Activated T-helper 2 cell treated with anti-CD3 and anti-CD28 coated beads, Interferon-gamma antibody, Interleukin-2, Interleukin-4, amounts not matched to agents 10 μg/mL and 5 μg/mL and 100 μg/mL, durations not matched to agents 14 hours and 24 hours and 36 hours (primary cell): ENCODE data around the gene LY6G6D. TPM values are rescaled to one million over a fixed set of nuclear protein-coding genes. Genes with fewer than 3 reads are reported as not detected.

Source experiments
- DNase-seq: peaks from one replicate; pipeline ENCODE4 v3.0.0; 2021; ENCODE audit warnings: low spot score
- H3K27ac Mint-ChIP-seq: one replicate; pipeline ENCODE4 v1.8.0; 2021; ENCODE audit warnings: mixed read lengths
- H3K27me3 Mint-ChIP-seq: one replicate; pipeline ENCODE4 v1.8.0; 2021; ENCODE audit warnings: low read depth, mixed read lengths
- H3K36me3 Mint-ChIP-seq: one replicate; pipeline ENCODE4 v1.8.0; 2021; ENCODE audit warnings: low read depth, mixed read lengths
- H3K4me1 Mint-ChIP-seq: one replicate; pipeline ENCODE4 v1.8.0; 2021; ENCODE audit warnings: low read depth, mixed read lengths
- H3K4me3 Mint-ChIP-seq: one replicate; pipeline ENCODE4 v1.8.0; 2021; ENCODE audit warnings: low read depth, mild to moderate bottlenecking, moderate library complexity, mixed read lengths
- H3K9me3 Mint-ChIP-seq: one replicate; pipeline ENCODE4 v1.8.0; 2021; ENCODE audit warnings: mixed read lengths
- intact Hi-C: fragments of 100-400 bp; cut with micrococcal nuclease; formaldehyde crosslinking; loops from one replicate; pipeline ENCODE4 v1.15.1; 2023
- total RNA-seq: library from RNA; stranded (reverse); gene quantifications from 2 replicates; pipeline ENCODE4 v1.2.3, GENCODE V29; 2022

The LY6G6D gene
- total RNA-seq, 1 donor from 2014 or later: not detected

- Mint-ChIP-seq H3K36me3 (peaks cover 34% of the 10 kb centered on the region), H3K4me1 (peaks cover 12% of the 10 kb centered on the region)
These were observed 28.7 kb upstream of the LY6G6D start for GRCh38 chr6:31686483-31686882.

GRCh38 chr6:31687321-31687720 lies 27.8 kb upstream of the LY6G6D start:
- Mint-ChIP-seq H3K27ac (no peak overlapping the region), H3K4me1 (peaks cover 10% of the 10 kb centered on the region), H3K36me3 (peaks cover 37% of the 10 kb centered on the region), H3K9me3 (no peaks in the 10 kb centered on the region), H3K4me3 (no peak overlapping the region), H3K27me3 (no peaks in the 10 kb centered on the region)
- no peak for DNase-seq
- intact Hi-C loops: loop anchor here (10.0 kb wide), 1 partner anchor 267 kb away; the partner anchor contains the start of genes NELFE and SKIC2

More at GRCh38 chr6:31686483-31686882, 28.7 kb upstream of the LY6G6D start:
- DNase-seq: no peak
- Mint-ChIP-seq H3K4me3 (no peak overlapping the region), H3K9me3 (no peaks in the 10 kb centered on the region), H3K27me3 (no peaks in the 10 kb centered on the region), H3K27ac (peak overlapping the region; percentile 13)
- intact Hi-C loops: loop anchor here (10.0 kb wide), 1 partner anchor 268 kb away; the partner anchor contains the start of genes NELFE and SKIC2

- H3K27ac Mint-ChIP-seq: no peak overlapping the region
- no peak for DNase-seq
- intact Hi-C loops: loop anchor here (10.0 kb wide), 1 partner anchor 267 kb away; the partner anchor contains the start of genes NELFE and SKIC2
- H3K27me3 Mint-ChIP-seq: no peaks in the 10 kb centered on the region
- H3K36me3 Mint-ChIP-seq: peaks cover 44% of the 10 kb centered on the region
- no peaks in the 10 kb centered on the region for H3K9me3 Mint-ChIP-seq
- no peak overlapping the region for H3K4me3 Mint-ChIP-seq
- peaks cover 10% of the 10 kb centered on the region for H3K4me1 Mint-ChIP-seq
These were observed 27.1 kb upstream of the LY6G6D start for GRCh38 chr6:31687860-31688693.

- H3K36me3 Mint-ChIP-seq: peaks cover 50% of the 10 kb centered on the region
- H3K27ac Mint-ChIP-seq: no peak overlapping the region
- H3K4me3 Mint-ChIP-seq: no peak overlapping the region
- H3K4me1 Mint-ChIP-seq: peaks cover 10% of the 10 kb centered on the region
- no peaks in the 10 kb centered on the region for H3K9me3 Mint-ChIP-seq
- no peak for DNase-seq
- no peaks in the 10 kb centered on the region for H3K27me3 Mint-ChIP-seq
- intact Hi-C loops: loop anchor here (10.0 kb wide), 1 partner anchor 265 kb away; the partner anchor contains the start of genes NELFE and SKIC2
These were observed 25.7 kb upstream of the LY6G6D start for GRCh38 chr6:31689249-31690110.

- DNase-seq: no peak
- Mint-ChIP-seq H3K4me3 (no peak overlapping the region), H3K9me3 (no peaks in the 10 kb centered on the region), H3K36me3 (peaks cover 57% of the 10 kb centered on the region), H3K27me3 (no peaks in the 10 kb centered on the region), H3K4me1 (peaks cover 10% of the 10 kb centered on the region), H3K27ac (no peak overlapping the region)
- intact Hi-C loops: no loop called here
These were observed 24.7 kb upstream of the LY6G6D start for GRCh38 chr6:31690231-31691077.

GRCh38 chr6:31691078-31691463 lies 24.1 kb upstream of the LY6G6D start:
- no peak for DNase-seq
- intact Hi-C loops: no loop called here
- H3K4me1 Mint-ChIP-seq: peaks cover 10% of the 10 kb centered on the region

GRCh38 chr6:31691564-31692108 lies 23.5 kb upstream of the LY6G6D start:
- Mint-ChIP-seq H3K4me1 (peaks cover 10% of the 10 kb centered on the region), H3K4me3 (no peak overlapping the region), H3K27ac (no peak overlapping the region), H3K27me3 (no peaks in the 10 kb centered on the region), H3K9me3 (no peaks in the 10 kb centered on the region), H3K36me3 (peaks cover 52% of the 10 kb centered on the region)
- intact Hi-C loops: no loop called here
- DNase-seq: no peak

More at GRCh38 chr6:31691078-31691463, 24.1 kb upstream of the LY6G6D start:
- Mint-ChIP-seq H3K36me3 (peaks cover 52% of the 10 kb centered on the region), H3K4me3 (no peak overlapping the region), H3K27me3 (no peaks in the 10 kb centered on the region), H3K9me3 (no peaks in the 10 kb centered on the region), H3K27ac (no peak overlapping the region)

- Mint-ChIP-seq H3K36me3 (peaks cover 55% of the 10 kb centered on the region), H3K9me3 (no peaks in the 10 kb centered on the region), H3K4me3 (no peak overlapping the region), H3K4me1 (peaks cover 11% of the 10 kb centered on the region), H3K27ac (peak overlapping the region; percentile 18), H3K27me3 (no peaks in the 10 kb centered on the region)
- intact Hi-C loops: no loop called here
- DNase-seq: no peak
These were observed 22.8 kb upstream of the LY6G6D start for GRCh38 chr6:31692353-31692752.

- peaks cover 55% of the 10 kb centered on the region for H3K36me3 Mint-ChIP-seq
- H3K9me3 Mint-ChIP-seq: no peaks in the 10 kb centered on the region
- H3K27me3 Mint-ChIP-seq: no peaks in the 10 kb centered on the region
- H3K27ac Mint-ChIP-seq: no peak overlapping the region
- peaks cover 16% of the 10 kb centered on the region for H3K4me1 Mint-ChIP-seq
- DNase-seq: no peak
- H3K4me3 Mint-ChIP-seq: no peak overlapping the region
- intact Hi-C loops: no loop called here
These were observed 22.3 kb upstream of the LY6G6D start for GRCh38 chr6:31692886-31693285.

- no peak for DNase-seq
- no peaks in the 10 kb centered on the region for H3K27me3 Mint-ChIP-seq
- peaks cover 19% of the 10 kb centered on the region for H3K4me1 Mint-ChIP-seq
- intact Hi-C loops: no loop called here
- H3K27ac Mint-ChIP-seq: no peak overlapping the region
- no peak overlapping the region for H3K4me3 Mint-ChIP-seq
- H3K9me3 Mint-ChIP-seq: no peaks in the 10 kb centered on the region
- peaks cover 54% of the 10 kb centered on the region for H3K36me3 Mint-ChIP-seq
These were observed 21.6 kb upstream of the LY6G6D start for GRCh38 chr6:31693535-31693934.

- H3K4me1 Mint-ChIP-seq: peaks cover 24% of the 10 kb centered on the region
- DNase-seq: no peak
- intact Hi-C loops: no loop called here
These were observed 17.6 kb upstream of the LY6G6D start for GRCh38 chr6:31697555-31697954.

More at GRCh38 chr6:31697555-31697954, 17.6 kb upstream of the LY6G6D start:
- Mint-ChIP-seq H3K9me3 (no peaks in the 10 kb centered on the region), H3K4me3 (no peak overlapping the region), H3K27me3 (no peaks in the 10 kb centered on the region), H3K36me3 (peaks cover 42% of the 10 kb centered on the region), H3K27ac (peak overlapping the region; percentile 79)
